K562 (cell line): ENCODE data around the gene EOMES. TPM values are rescaled to one million over a fixed set of nuclear protein-coding genes. Genes with fewer than 3 reads are reported as not detected.
"Not testable (repeated sequence)": the region's sequence is repeated elsewhere in the genome, so short reads cannot be mapped to it uniquely, and the experiment has no call there.

Experiments used
- ATAC-seq: fragments of 200-7000 bp; cut with Tn5 transposase; 3 replicates; pipeline ENCODE4 v1.9.1; 2020; ENCODE audit warnings: moderate library complexity
- Bru-seq: library from RNA; stranded (reverse); fragments of 400-500 nt; gene quantifications from one replicate; lab custom pipeline; 2021; lab: Mats Ljungman, UMichigan
- BruChase-seq, 2 experiments: library from RNA; stranded (reverse); fragments of 400-500 nt; gene quantifications; one replicate each; lab custom pipeline; 2021; lab: Mats Ljungman, UMichigan
- BruUV-seq: library from RNA; stranded (reverse); fragments of 400-500 nt; replicated peaks from 2 replicates; lab custom pipeline; 2021; lab: Mats Ljungman, UMichigan
- CTCF ChIA-PET: fragments of 300-600 bp; formaldehyde crosslinking; extraction: SDS; loops from one replicate; lab custom pipeline; 2021; ENCODE audit warnings: low intra/inter-chr PET ratio; lab: Yijun Ruan, JAX
- POLR2A ChIA-PET: fragments of 300-600, 350-650 bp; sonication (Branson Sonifier 250); formaldehyde crosslinking; extraction: SDS; loops from one replicate; lab custom pipeline; 2021; ENCODE audit warnings: antibody characterized with exemption, inconsistent platforms; lab: Yijun Ruan, JAX
- DNase-seq, 4 experiments: peaks; one replicate each; pipeline versions ENCODE4 v3.0.0 to v3.0.0-alpha.2; 2011 to 2018; ENCODE audit warnings: low spot score in 3 of 4, mixed read lengths in 3 of 4; ENCODE audit errors: extremely low read depth in 1 of 4
- FAIRE-seq: peaks from 2 replicates; lab custom pipeline; 2011; peaks lifted over from hg19 to GRCh38; lab: Jason Lieb, UNC
- H2AFZ ChIP-seq: 2 replicates; pipeline ENCODE4 v1.6.0; 2011; ENCODE audit warnings: low read depth, low read length, control low read depth, inconsistent platforms
- H3K27ac ChIP-seq: fragments of 200-600 bp; 3 replicates; pipeline ENCODE4 v1.8.0; 2011; ENCODE audit warnings: low read depth, mild to moderate bottlenecking, control low read depth, inconsistent platforms, low read length, moderate library complexity, mixed read lengths; ENCODE audit errors: extremely low read depth
- H3K27me3 ChIP-seq, 2 experiments: fragments of 300-600 bp in 1 of 2; 2 replicates in 1 of 2; 3 replicates in 1 of 2; pipeline versions ENCODE4 v1.6.0 to v1.8.0; 2011; ENCODE audit warnings: inconsistent platforms in 2 of 2, low read length in 2 of 2, mild to moderate bottlenecking in 1 of 2, mixed read lengths in 1 of 2, moderate library complexity in 1 of 2; ENCODE audit not compliant: control insufficient read depth in 2 of 2, insufficient read depth in 2 of 2
- H3K36me3 ChIP-seq: fragments of 300-600 bp; 3 replicates; pipeline ENCODE4 v1.8.0; 2011; ENCODE audit warnings: mild to moderate bottlenecking, low read length, inconsistent platforms; ENCODE audit not compliant: control insufficient read depth, insufficient read depth
- H3K4me1 ChIP-seq, 2 experiments: fragments of 200-600 bp in 1 of 2; replicated peaks in 1 of 2; 2 replicates in 1 of 2; 3 replicates in 1 of 2; pipeline versions ENCODE4 v1.5.1 to v1.8.0; 2011; ENCODE audit warnings: inconsistent platforms in 2 of 2, low read length in 2 of 2, mild to moderate bottlenecking in 1 of 2, mixed read lengths in 1 of 2, moderate library complexity in 1 of 2; ENCODE audit not compliant: control insufficient read depth in 2 of 2, insufficient read depth in 2 of 2
- H3K4me2 ChIP-seq: 2 replicates; pipeline ENCODE4 v1.6.1; 2011; ENCODE audit warnings: low read length, control low read depth, inconsistent platforms, mixed read lengths; ENCODE audit not compliant: insufficient read depth
- H3K4me3 ChIP-seq: fragments of 200-600 bp; sonication (generic), shearing (Covaris generic); 2 replicates; pipeline ENCODE4 v1.5.1; 2016; ENCODE audit warnings: control low read depth, inconsistent platforms
- H3K79me2 ChIP-seq: fragments of 200-600 bp; 3 replicates; pipeline ENCODE4 v1.8.0; 2011; ENCODE audit warnings: low read length, inconsistent platforms; ENCODE audit not compliant: control insufficient read depth, insufficient read depth
- H3K9ac ChIP-seq, 2 experiments: 2 replicates each; pipeline versions ENCODE4 v1.6.0 to v1.6.1; 2011; ENCODE audit warnings: low read depth in 2 of 2, low read length in 2 of 2, control low read depth in 1 of 2, inconsistent platforms in 1 of 2, mild to moderate bottlenecking in 1 of 2, mixed read lengths in 1 of 2; ENCODE audit not compliant: insufficient read depth in 1 of 2
- H3K9me1 ChIP-seq: one replicate; pipeline ENCODE4 v1.6.0; 2011; ENCODE audit warnings: inconsistent platforms, mild to moderate bottlenecking, low read length, moderate library complexity; ENCODE audit not compliant: control insufficient read depth, insufficient read depth
- H3K9me3 ChIP-seq: replicated peaks from 2 replicates; pipeline ENCODE4 v1.5.1; 2011; ENCODE audit warnings: low read depth, low read length, inconsistent platforms; ENCODE audit not compliant: control insufficient read depth, insufficient read depth
- H4K20me1 ChIP-seq: replicated peaks from 2 replicates; pipeline ENCODE4 v1.6.1; 2011; ENCODE audit warnings: low read length, inconsistent platforms, mixed read lengths; ENCODE audit not compliant: control insufficient read depth, insufficient read depth
- MLX ChIP-seq, 2 experiments: fragments of 450-650 bp in 1 of 2; sonication (generic) in 1 of 2; formaldehyde crosslinking; conservative IDR thresholded peaks; 2 replicates each; pipeline versions ENCODE4 v1.4.0 to v1.8.1; 2020 to 2022; ENCODE audit warnings: mild to moderate bottlenecking in 1 of 2, missing genetic modification reagents in 1 of 2
- ZBTB12 ChIP-seq: fragments of 250-450 bp; sonication (Bioruptor Pico); IDR thresholded peaks from 2 replicates; pipeline ENCODE4 v1.4.0; 2020
- WGBS: fragments of 100-300 bp; shearing (Covaris generic); methylation state at CpG from one replicate; pipeline ENCODE4 v1.1.6; 2016; ENCODE audit warnings: low coverage, mixed read lengths; ENCODE audit not compliant: insufficient coverage; ENCODE audit errors: missing lambda C conversion rate; 5-methylcytosine and 5-hydroxymethylcytosine counted together
- in situ Hi-C: fragments of 300-500 bp; cut with MboI; formaldehyde crosslinking; loops from 4 replicates; pipeline ENCODE4 v1.15.0; 2018; ENCODE audit warnings: inconsistent platforms, mixed read lengths
- intact Hi-C: fragments of 100-400 bp; cut with micrococcal nuclease; formaldehyde crosslinking; loops from 2 replicates; pipeline ENCODE4 v1.14.2; 2022
- long read RNA-seq, 3 experiments: library from polyadenylated mRNA in 2 of 3; library from RNA in 1 of 3; unstranded in 2 of 3; stranded (forward) in 1 of 3; transcript quantifications; one replicate each; pipeline ENCODE4 v2.0.0, GENCODE V29; 2019 to 2022
- polyA minus RNA-seq, 3 experiments: library from RNA; depleted of rRNA, polyadenylated mRNA; stranded (reverse); fragments of >200 nt; gene quantifications; 2 replicates each; pipeline ENCODE4 v1.2.3, GENCODE V29; 2011
- polyA plus RNA-seq, 8 experiments: library from polyadenylated mRNA; depleted of rRNA in 4 of 8; stranded (reverse) in 5 of 8; unstranded in 3 of 8; fragments of >200 nt; fragmentation: Nextera tagmentation in 2 of 8; fragmentation: Illumina TruSeq in 1 of 8; extraction: Ambion mirVana in 2 of 8; extraction: Trizol in 1 of 8; gene quantifications; 2 replicates each; pipeline versions ENCODE4 v1.2.1 to v1.2.3, GENCODE V29; 2011 to 2014; ENCODE audit warnings: inconsistent platforms in 1 of 8, missing spikeins in 1 of 8
- total RNA-seq, 7 experiments: library from RNA; depleted of rRNA in 6 of 7; stranded (reverse); fragments of >200 nt in 6 of 7; fragmentation: Illumina TruSeq in 2 of 7; extraction: Trizol in 2 of 7; gene quantifications; 2 replicates each; pipeline versions ENCODE4 v1.2.1 to v1.2.3, GENCODE V29; 2011 to 2021; ENCODE audit warnings: low replicate concordance in 1 of 7
- TF ChIP-seq, protein P1 (sequence below), 3 experiments: IDR thresholded peaks in 2 of 3; conservative IDR thresholded peaks in 1 of 3; 2 replicates each; pipeline ENCODE4 v1.5.1; 2011 to 2012; ENCODE audit warnings: low read length in 3 of 3, mild to moderate bottlenecking in 3 of 3, control low read depth in 2 of 3, improper control_type of control experiment in 1 of 3, inconsistent platforms in 1 of 3, low read depth in 1 of 3, mixed read lengths in 1 of 3, moderate library complexity in 1 of 3; ENCODE audit not compliant: insufficient read depth in 2 of 3

The EOMES gene
- not detected in 2 replicates for total RNA-seq (2011; cell fraction: chromatin; rRNA removed; ENCODE audit: low replicate concordance)
- total RNA-seq (2011; cell fraction: nucleolus; rRNA removed): not detected in 2 replicates
- total RNA-seq (2011; cell fraction: nucleoplasm; rRNA removed): not detected in 2 replicates
- not detected in 2 replicates for total RNA-seq (2014; rRNA removed)
- not detected in 2 replicates for total RNA-seq (2014; rRNA removed; fragmentation: Illumina TruSeq; extraction: Trizol)
- total RNA-seq (2015; rRNA removed; fragmentation: Illumina TruSeq; extraction: Trizol): not detected in 2 replicates
- total RNA-seq (2021): 0.07 TPM in 1 of 2 replicates, not detected in the other
- not detected in 2 replicates for polyA plus RNA-seq (2011; rRNA removed)
- polyA plus RNA-seq (2011; cell fraction: cytosol; rRNA removed): not detected in 2 replicates
- not detected in 2 replicates for polyA plus RNA-seq (2011; cell fraction: nucleus; rRNA removed)
- polyA plus RNA-seq (2012): not detected in 2 replicates
- not detected in 2 replicates for polyA plus RNA-seq (2014; fragmentation: Illumina TruSeq; extraction: Trizol)
- not detected for polyA plus RNA-seq (2014; fragmentation: Nextera tagmentation; extraction: Ambion mirVana)
- not detected in 2 replicates for polyA plus RNA-seq (2014; rRNA removed)
- polyA minus RNA-seq (2011; rRNA and poly(A)+ RNA removed): not detected in 2 replicates
- polyA minus RNA-seq (2011; cell fraction: cytosol; rRNA and poly(A)+ RNA removed): not detected in 2 replicates
- not detected in 2 replicates for polyA minus RNA-seq (2011; cell fraction: nucleus; rRNA and poly(A)+ RNA removed)
- not detected for Bru-seq, nascent RNA
- percentile 11 among the genes with signal in this experiment for BruChase-seq, experiment 1, labeled RNA remaining after a 2-hour chase
- percentile 9 among the genes with signal in this experiment for BruChase-seq, experiment 2, labeled RNA remaining after a 6-hour chase
- long read RNA-seq, experiment 1: 0 reads
- long read RNA-seq, experiment 2: 0 reads
- long read RNA-seq, experiment 3: 0 reads

DNA sequence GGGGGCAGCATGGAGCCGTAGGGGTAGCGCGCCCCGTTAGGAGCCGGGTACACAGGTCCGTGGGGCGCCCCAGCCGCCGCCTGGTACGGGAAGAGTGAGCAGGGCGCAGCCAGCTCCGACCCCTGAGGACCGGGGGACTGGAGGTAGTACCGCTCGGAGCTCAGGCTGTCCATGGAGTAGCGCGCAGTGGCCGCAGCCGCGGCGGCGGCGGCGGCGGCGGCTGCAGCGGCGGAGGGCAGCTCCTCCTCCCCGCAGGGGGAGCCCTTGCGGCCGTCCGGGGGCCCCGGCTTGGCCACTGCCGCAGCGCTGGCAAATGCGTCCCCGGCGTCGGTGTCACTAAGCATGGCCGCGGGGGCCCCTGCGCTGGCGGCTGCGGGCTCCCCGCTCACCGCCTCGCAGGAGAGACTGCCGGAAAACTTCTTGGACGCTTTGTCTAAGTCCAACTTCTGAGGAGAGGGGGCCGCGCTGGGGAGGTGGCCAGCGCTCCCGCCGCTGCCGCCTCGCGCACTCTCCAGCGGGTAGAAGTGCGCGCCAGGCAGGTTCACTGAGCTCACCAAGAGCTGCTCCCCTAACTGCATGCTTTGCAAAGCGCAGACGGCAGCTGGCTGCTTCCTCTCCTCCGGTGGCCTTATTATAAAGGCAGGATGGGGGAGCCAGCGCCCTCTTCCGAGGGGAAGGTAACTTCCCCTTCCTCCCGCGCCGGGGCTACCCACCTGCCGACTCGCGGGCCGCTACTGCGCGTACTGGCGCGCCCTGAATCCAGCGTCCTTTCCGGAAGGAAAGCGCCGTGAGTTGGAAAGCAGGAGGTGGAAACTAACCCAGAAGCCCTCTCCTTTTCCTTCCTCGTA, at the start of gene EOMES:
Gene EOMES, minus strand, starts transcription at position 607 of the 848 bp plus-strand sequence. Its CDS starts 29 bp downstream, at position 578.
- H3K79me2 ChIP-seq: no peaks in the 10 kb centered on the region
- 24% methylated on average over 55 of the region's 81 CpGs for WGBS
- ChIA-PET POLR2A (no interaction called here), CTCF (no interaction called here)
- no peak within 1 kb of the TSS for H3K9ac ChIP-seq
- no peaks in the 10 kb centered on the region for H3K9me3 ChIP-seq
- in situ Hi-C loops: no loop called here
- H3K4me2 ChIP-seq: no peak within 1 kb of the TSS
- ATAC-seq (peak; percentile 44), DNase-seq (no peak), FAIRE-seq (no peak)
- no peaks in the 10 kb centered on the region for H4K20me1 ChIP-seq
- no peak within 1 kb of the TSS for H3K27ac ChIP-seq
- TF ChIP-seq, protein P1, sequence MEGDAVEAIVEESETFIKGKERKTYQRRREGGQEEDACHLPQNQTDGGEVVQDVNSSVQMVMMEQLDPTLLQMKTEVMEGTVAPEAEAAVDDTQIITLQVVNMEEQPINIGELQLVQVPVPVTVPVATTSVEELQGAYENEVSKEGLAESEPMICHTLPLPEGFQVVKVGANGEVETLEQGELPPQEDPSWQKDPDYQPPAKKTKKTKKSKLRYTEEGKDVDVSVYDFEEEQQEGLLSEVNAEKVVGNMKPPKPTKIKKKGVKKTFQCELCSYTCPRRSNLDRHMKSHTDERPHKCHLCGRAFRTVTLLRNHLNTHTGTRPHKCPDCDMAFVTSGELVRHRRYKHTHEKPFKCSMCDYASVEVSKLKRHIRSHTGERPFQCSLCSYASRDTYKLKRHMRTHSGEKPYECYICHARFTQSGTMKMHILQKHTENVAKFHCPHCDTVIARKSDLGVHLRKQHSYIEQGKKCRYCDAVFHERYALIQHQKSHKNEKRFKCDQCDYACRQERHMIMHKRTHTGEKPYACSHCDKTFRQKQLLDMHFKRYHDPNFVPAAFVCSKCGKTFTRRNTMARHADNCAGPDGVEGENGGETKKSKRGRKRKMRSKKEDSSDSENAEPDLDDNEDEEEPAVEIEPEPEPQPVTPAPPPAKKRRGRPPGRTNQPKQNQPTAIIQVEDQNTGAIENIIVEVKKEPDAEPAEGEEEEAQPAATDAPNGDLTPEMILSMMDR (IDR thresholded peaks at IDR 0.05 in 2 of 3, conservative IDR thresholded peaks at IDR 0.05 in 1 of 3; ENCODE audit: insufficient read depth in 2 of 3, low read depth in 1 of 3, low read length in 3 of 3): 0 out of 6 replicates have a peak, but pooled peaks of 1 of the 3 experiments have one; percentile 21
- TF ChIP-seq MLX (CRISPR knock-in tag; conservative IDR thresholded peaks at IDR 0.05) (no peak), ZBTB12 (no peak)
- intact Hi-C loops: no loop called here
- H3K27me3 ChIP-seq: 0 out of 5 replicates have a peak, but pooled peaks cover 0 to 14% of the 10 kb centered on the region in 2 experiments
- H3K4me3 ChIP-seq: no peak within 1 kb of the TSS
- H3K36me3 ChIP-seq: no peaks in the 10 kb centered on the region
- no peaks in the 10 kb centered on the region for H3K9me1 ChIP-seq
- peaks cover 0 to 7% of the 10 kb centered on the region in 2 experiments; a peak in 1 of 5 replicates for H3K4me1 ChIP-seq
- BruUV-seq: no TSS peak
- no peak within 1 kb of the TSS for H2AFZ ChIP-seq

DNA sequence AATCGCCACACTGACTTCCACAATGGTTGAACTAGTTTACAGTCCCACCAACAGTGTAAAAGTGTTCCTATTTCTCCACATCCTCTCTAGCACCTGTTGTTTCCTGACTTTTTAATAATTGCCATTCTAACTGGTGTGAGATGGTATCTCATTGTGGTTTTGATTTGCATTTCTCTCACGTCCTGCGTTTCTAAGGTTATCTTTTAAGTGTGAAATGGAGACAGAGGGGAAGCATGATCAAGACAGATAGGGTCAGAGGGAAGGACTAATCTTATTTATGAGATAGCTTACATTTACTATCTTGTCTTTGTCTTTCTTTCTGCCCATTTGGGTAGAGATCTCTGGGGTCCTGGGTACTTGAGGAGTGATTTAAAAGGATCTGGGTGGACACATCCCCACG, 48.3 kb upstream of the EOMES start:
- H3K9ac ChIP-seq, H3K4me2 ChIP-seq, POLR2A ChIA-PET, H3K79me2 ChIP-seq, CTCF ChIA-PET, in situ Hi-C loops, ATAC-seq, H3K36me3 ChIP-seq, H3K4me3 ChIP-seq, intact Hi-C loops, H2AFZ ChIP-seq, H3K4me1 ChIP-seq, H4K20me1 ChIP-seq, FAIRE-seq, BruUV-seq, H3K9me1 ChIP-seq, H3K9me3 ChIP-seq, DNase-seq, H3K27ac ChIP-seq, H3K27me3 ChIP-seq: not testable (repeated sequence)
- 0% methylated on average over 3 of the region's 4 CpGs for WGBS
